Naive B cell (primary cell): ENCODE data around the gene PPM1L. TPM values are rescaled to one million over a fixed set of nuclear protein-coding genes. Genes with fewer than 3 reads are reported as not detected.

Experiments
- ATAC-seq, 2 donors: fragments of 150-1000 bp; cut with Tn5 transposase; 2 replicates each; pipeline ENCODE4 v1.10.0; 2021; ENCODE audit warnings: low read depth in 2 of 2, mild to moderate bottlenecking in 2 of 2, moderate library complexity in 2 of 2
- DNase-seq: peaks from one replicate; pipeline ENCODE4 v3.0.0; 2022
- H3K27ac Mint-ChIP-seq, 6 donors: one replicate each; pipeline ENCODE4 v1.8.0; 2020 to 2022; ENCODE audit warnings: mild to moderate bottlenecking in 6 of 6, mixed read lengths in 6 of 6, moderate library complexity in 5 of 6, inconsistent platforms in 2 of 6
- H3K27me3 Mint-ChIP-seq, 3 donors: one replicate each; pipeline ENCODE4 v1.8.0; 2021 to 2022; ENCODE audit warnings: mixed read lengths in 3 of 3, mild to moderate bottlenecking in 1 of 3
- H3K36me3 Mint-ChIP-seq, 2 donors: one replicate each; pipeline ENCODE4 v1.8.0; 2020 to 2022; ENCODE audit warnings: mixed read lengths in 2 of 2, inconsistent platforms in 1 of 2, mild to moderate bottlenecking in 1 of 2
- H3K4me1 Mint-ChIP-seq, 3 donors: one replicate each; pipeline ENCODE4 v1.8.0; 2020 to 2022; ENCODE audit warnings: mixed read lengths in 3 of 3, inconsistent platforms in 1 of 3, mild to moderate bottlenecking in 1 of 3, moderate library complexity in 1 of 3
- H3K4me3 Mint-ChIP-seq, 8 donors: one replicate each; pipeline ENCODE4 v1.8.0; 2020 to 2022; ENCODE audit warnings: mild to moderate bottlenecking in 8 of 8, mixed read lengths in 8 of 8, moderate library complexity in 8 of 8, inconsistent platforms in 2 of 8
- H3K9me3 Mint-ChIP-seq, 7 donors: one replicate each; pipeline ENCODE4 v1.8.0; 2020 to 2022; ENCODE audit warnings: mixed read lengths in 7 of 7, mild to moderate bottlenecking in 5 of 7, inconsistent platforms in 2 of 7, moderate library complexity in 1 of 7
- polyA plus RNA-seq, 6 donors: library from polyadenylated mRNA; unstranded; fragments of 300-500 nt; fragmentation: Illumina TruSeq; gene quantifications; one replicate each; pipeline ENCODE4 v1.2.3, GENCODE V29; 2021; ENCODE audit warnings: low read depth in 6 of 6

The PPM1L gene
- polyA plus RNA-seq, 6 donors from 2014 or later = 0.49 to 2.4 (median 2.1) TPM; not detected in 1

DNA sequence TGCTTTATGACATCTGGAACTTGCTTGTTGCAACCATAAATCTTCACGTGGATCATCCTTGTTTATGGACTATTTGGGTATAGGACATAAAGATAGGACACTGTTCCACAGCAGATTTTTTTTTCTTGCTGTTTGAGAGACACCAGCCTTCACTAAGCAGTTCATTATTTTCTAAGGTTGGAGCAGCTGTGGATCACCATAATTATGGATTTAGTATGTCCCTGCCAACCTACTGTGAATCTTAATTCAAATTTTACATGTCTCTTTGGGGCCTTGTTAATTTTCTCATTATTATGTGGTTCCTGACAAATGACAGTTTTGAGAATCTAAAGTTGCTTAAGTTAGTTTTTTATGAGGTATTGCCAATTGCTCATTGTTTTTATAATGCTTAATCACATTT is 188.0 kb downstream of the PPM1L start:
- no peak overlapping the region for H3K4me3 Mint-ChIP-seq
- DNase-seq (no peak), ATAC-seq (no peak)
- peaks cover 0 to 3% (median 0%) of the 10 kb centered on the region in 7 donors for H3K9me3 Mint-ChIP-seq
- H3K36me3 Mint-ChIP-seq = no peaks in the 10 kb centered on the region
- H3K27me3 Mint-ChIP-seq = no peaks in the 10 kb centered on the region
- no peaks in the 10 kb centered on the region for H3K4me1 Mint-ChIP-seq
- no peak overlapping the region for H3K27ac Mint-ChIP-seq

DNA sequence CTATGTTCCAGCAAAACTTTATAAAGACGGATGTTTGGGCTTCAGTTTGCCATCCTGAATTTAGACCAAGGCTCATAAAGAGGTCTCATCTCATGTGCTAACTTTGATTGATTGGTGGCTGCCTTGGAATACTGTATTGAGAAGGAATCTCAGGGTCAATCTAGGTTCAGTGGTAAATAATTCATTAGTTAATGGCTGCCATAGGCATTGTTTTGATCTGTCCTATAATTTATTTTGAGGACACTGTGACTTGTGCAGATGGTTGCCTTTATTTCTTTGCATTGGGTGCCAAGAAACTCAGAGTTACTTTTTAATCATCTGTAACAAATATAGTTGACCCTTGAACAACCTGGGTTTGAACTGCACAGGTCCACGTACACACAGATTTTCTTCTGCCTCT is 189.3 kb downstream of the PPM1L start:
- no peak overlapping the region for H3K27ac Mint-ChIP-seq
- DNase-seq (no peak), ATAC-seq (no peak)
- no peaks in the 10 kb centered on the region for H3K4me1 Mint-ChIP-seq
- H3K9me3 Mint-ChIP-seq = no peaks in the 10 kb centered on the region
- no peaks in the 10 kb centered on the region for H3K27me3 Mint-ChIP-seq
- no peaks in the 10 kb centered on the region for H3K36me3 Mint-ChIP-seq
- no peak overlapping the region for H3K4me3 Mint-ChIP-seq

DNA sequence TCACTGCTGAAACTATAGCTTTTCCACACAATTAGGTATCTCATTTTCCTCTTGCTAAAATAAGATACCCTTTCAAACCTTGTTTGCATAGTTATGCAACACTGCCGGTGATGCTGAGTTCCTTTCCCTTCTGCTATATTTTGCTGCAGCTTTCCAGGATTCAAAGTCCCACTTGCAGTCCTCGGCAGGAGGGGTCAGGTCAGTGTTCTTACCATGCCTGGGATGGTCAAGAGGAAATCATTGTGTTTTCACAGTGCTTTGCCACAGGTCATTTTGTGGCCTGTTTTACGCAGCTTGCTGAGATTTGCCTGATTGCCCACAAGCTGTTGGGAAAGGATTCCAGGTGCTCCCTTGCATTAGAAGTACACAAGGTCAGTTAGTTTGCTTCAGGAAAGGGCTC is 192.2 kb downstream of the PPM1L start:
- Mint-ChIP-seq H3K9me3 (no peaks in the 10 kb centered on the region), H3K4me1 (no peaks in the 10 kb centered on the region), H3K27me3 (no peaks in the 10 kb centered on the region), H3K4me3 (no peak overlapping the region), H3K36me3 (no peaks in the 10 kb centered on the region), H3K27ac (peak overlapping the region in 1 of 6 donors; percentile 34)
- no peak for ATAC-seq
- no peak for DNase-seq

DNA sequence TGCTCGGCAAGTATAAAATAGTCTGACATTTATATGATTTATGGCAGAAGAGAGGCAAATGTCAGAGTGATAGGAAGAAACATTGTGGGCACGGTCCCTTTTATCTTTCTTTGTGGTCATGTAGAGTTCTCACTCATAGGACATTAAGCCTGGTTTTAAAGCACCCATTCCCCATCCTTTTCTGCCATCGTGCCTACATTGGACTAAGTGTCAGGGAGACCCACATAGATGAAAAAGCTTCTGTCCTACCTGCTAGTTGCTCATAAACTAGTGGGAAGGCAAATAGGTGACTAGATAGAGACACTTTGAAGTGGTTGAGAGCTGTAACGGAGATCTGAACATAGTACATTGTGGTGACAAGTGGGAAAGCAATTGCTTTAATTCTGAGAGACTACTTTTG is 193.4 kb downstream of the PPM1L start:
- Mint-ChIP-seq H3K4me3 (no peak overlapping the region), H3K9me3 (no peaks in the 10 kb centered on the region), H3K36me3 (no peaks in the 10 kb centered on the region), H3K27ac (no peak overlapping the region), H3K27me3 (no peaks in the 10 kb centered on the region), H3K4me1 (no peaks in the 10 kb centered on the region)
- no peak for DNase-seq
- ATAC-seq = no peak

DNA sequence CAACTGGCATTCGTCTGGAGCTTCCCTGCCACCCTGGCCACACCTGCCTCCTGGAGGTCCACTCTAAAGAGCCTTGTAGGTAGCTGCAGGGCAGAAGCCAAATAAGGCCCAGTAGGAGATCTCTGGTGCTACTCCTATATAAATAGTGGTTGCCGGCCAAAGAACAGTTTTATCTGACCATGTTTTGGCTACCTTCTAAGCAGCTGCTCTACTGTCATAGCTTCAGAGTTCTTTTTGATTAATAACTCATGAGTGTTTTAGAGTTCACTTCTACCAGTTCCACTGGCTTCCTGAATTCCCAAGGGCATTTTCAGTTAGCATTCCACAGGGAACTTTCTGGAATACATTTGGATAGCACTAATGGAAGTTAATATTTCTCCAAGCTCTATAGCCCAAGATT is 194.5 kb downstream of the PPM1L start:
- ATAC-seq (no peak), DNase-seq (no peak)
- Mint-ChIP-seq H3K36me3 (no peaks in the 10 kb centered on the region), H3K9me3 (no peaks in the 10 kb centered on the region), H3K27ac (no peak overlapping the region), H3K4me1 (no peaks in the 10 kb centered on the region), H3K27me3 (no peaks in the 10 kb centered on the region), H3K4me3 (no peak overlapping the region)

DNA sequence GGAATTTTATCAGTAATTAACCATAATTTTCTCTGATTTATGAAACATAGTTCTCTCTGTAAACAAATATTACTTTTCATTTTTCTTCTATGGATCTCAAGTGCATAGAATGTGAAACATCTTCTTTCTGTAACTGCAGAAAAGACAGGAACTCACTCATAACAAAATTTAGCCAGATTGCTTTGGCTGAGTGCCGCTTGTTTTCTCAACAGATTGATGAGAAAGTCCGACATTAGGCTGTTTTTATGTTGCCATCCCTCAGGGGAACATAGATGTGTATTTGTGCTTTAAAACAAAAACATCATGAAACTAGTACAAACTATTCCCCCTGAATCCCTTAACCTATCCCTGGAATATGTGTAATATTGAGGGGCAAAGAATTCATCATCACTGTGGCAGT is 194.9 kb downstream of the PPM1L start:
- Mint-ChIP-seq H3K9me3 (no peaks in the 10 kb centered on the region), H3K36me3 (no peaks in the 10 kb centered on the region), H3K4me3 (no peak overlapping the region), H3K4me1 (no peaks in the 10 kb centered on the region), H3K27me3 (no peaks in the 10 kb centered on the region), H3K27ac (no peak overlapping the region)
- DNase-seq (no peak), ATAC-seq (no peak)

DNA sequence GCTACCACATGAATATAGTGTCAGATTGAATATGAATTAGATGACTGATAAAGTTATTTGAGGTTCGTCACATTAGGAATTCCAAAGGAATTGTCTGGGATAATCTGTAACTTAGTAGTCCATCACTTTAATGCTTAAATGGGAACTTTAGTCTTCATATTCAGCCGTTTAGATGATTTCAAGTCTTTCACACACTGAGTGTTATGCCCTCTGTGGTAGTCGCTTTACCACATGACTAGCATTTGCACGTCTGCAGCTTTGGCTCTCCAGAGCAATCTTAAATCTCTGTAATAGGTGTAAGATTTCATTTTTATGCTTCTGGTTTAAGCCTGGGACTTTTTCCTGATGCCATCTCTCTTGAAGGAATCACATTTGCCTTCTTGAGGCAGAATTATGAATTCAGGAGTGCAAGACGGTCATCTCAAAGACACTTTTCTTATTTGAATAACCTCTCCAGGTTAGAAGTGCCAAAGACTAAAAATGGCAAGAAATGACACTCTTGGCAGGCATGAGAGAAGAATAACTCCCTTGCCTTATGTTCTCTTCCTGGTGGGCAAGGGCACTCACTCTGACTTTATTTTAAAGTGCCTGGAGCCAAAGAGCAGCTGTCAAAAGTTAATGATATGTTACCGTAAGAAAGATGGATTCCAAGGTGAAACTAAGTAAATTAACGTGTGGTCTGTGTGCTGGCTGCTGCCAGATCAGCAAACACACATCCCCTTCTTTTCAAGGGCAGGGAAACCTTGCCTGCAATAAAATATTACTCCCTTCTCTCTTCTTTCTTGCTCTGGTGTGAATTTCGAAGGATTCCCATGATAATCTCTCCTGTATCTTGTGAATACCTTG is 195.8 kb downstream of the PPM1L start:
- H3K27ac Mint-ChIP-seq = peak overlapping the region in 1 of 6 donors; percentile 23
- H3K36me3 Mint-ChIP-seq = no peaks in the 10 kb centered on the region
- H3K4me1 Mint-ChIP-seq = no peaks in the 10 kb centered on the region
- H3K27me3 Mint-ChIP-seq = no peaks in the 10 kb centered on the region
- H3K9me3 Mint-ChIP-seq = no peaks in the 10 kb centered on the region
- H3K4me3 Mint-ChIP-seq = no peak overlapping the region
- DNase-seq = no peak
- no peak for ATAC-seq

DNA sequence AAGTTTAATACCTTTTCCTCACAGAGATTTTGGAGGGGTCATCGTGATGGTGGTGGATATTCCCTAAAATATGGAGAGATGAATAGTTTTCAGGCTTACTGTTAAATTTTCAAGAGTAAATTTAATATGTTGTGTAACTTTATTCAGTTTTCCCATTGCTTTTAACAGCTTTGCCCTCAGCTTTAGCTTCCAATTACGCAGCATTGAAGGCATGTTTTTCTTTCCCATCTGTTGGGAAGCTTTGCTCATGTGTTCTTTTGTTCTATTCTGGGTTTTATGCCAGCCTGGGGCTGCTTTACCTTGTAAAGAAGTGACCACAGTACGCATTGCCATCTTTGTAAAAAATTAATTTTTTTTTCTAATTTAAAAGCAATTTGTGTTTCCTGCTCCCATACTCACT is 197.7 kb downstream of the PPM1L start:
- no peaks in the 10 kb centered on the region for H3K36me3 Mint-ChIP-seq
- ATAC-seq (no peak), DNase-seq (no peak)
- H3K4me3 Mint-ChIP-seq = no peak overlapping the region
- no peaks in the 10 kb centered on the region for H3K9me3 Mint-ChIP-seq
- no peak overlapping the region for H3K27ac Mint-ChIP-seq
- no peaks in the 10 kb centered on the region for H3K27me3 Mint-ChIP-seq
- no peaks in the 10 kb centered on the region for H3K4me1 Mint-ChIP-seq

DNA sequence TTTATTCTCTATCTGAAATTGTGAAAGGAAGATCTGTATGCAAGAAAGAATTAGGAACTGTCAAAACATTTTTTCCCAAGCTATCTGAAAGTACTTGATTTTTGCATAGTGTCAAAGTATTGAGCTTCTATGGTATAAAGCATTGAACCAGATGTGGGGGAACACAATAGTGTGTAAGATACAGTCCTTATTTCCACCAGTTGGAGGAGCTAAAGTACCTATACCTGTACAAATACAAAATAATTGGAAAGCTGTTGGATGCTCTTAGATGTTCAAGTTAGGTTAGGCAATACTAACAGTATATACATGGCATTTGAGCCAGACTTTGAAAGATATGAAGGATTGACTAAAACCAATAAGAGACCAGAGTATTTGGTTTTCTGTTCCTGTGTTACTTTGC is 200.8 kb downstream of the PPM1L start:
- Mint-ChIP-seq H3K4me1 (no peaks in the 10 kb centered on the region), H3K27ac (no peak overlapping the region), H3K36me3 (no peaks in the 10 kb centered on the region), H3K9me3 (no peaks in the 10 kb centered on the region), H3K27me3 (no peaks in the 10 kb centered on the region), H3K4me3 (no peak overlapping the region)
- no peak for ATAC-seq
- no peak for DNase-seq

DNA sequence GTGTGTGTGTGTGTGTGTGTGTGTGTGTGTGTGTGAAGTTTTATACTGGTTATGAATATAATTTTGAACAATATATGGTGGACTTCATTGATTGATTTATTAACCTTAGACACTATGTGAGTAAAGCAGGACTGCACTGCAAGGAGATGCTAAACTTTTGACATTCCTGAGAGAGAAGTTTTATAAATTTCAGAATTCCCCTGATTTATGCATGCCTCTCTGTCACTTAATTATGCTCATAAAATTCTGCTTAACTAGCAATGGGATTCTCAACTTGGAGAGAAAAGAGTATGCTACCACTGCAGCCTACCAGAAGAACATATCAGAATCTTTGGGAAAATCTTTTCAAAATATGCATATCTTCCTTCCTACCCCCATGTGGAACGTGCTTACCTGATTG is 204.5 kb downstream of the PPM1L start:
- DNase-seq = no peak
- H3K9me3 Mint-ChIP-seq = peaks cover 0 to 4% (median 0%) of the 10 kb centered on the region in 7 donors
- no peaks in the 10 kb centered on the region for H3K36me3 Mint-ChIP-seq
- H3K4me1 Mint-ChIP-seq = no peaks in the 10 kb centered on the region
- peak overlapping the region in 1 of 6 donors; percentile 1 for H3K27ac Mint-ChIP-seq
- no peaks in the 10 kb centered on the region for H3K27me3 Mint-ChIP-seq
- no peak overlapping the region for H3K4me3 Mint-ChIP-seq
- ATAC-seq = no peak

DNA sequence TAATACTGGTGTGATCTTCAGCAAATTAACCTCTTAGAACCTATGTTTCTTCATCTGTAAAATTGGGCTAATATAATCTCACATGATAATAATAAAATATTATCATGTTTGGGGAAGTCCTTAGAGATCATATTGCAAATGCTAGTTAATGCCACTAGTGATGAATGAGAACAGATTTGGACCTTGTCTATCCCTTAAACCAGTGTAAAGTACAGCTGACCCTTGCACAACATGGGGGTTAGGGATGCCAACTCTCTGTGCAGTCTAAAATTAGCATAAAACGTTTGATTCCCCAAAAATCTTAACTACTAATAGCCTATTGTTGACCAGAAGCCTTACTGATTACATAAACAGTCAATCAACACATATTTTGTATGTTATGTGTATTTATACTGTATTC is 207.9 kb downstream of the PPM1L start:
- no peaks in the 10 kb centered on the region for H3K27me3 Mint-ChIP-seq
- H3K27ac Mint-ChIP-seq = no peak overlapping the region
- H3K4me3 Mint-ChIP-seq = no peak overlapping the region
- DNase-seq (no peak), ATAC-seq (no peak)
- H3K9me3 Mint-ChIP-seq = peaks cover 0 to 9% (median 4%) of the 10 kb centered on the region in 7 donors
- H3K36me3 Mint-ChIP-seq = peaks cover 0 to 8% of the 10 kb centered on the region in 2 donors
- no peaks in the 10 kb centered on the region for H3K4me1 Mint-ChIP-seq

DNA sequence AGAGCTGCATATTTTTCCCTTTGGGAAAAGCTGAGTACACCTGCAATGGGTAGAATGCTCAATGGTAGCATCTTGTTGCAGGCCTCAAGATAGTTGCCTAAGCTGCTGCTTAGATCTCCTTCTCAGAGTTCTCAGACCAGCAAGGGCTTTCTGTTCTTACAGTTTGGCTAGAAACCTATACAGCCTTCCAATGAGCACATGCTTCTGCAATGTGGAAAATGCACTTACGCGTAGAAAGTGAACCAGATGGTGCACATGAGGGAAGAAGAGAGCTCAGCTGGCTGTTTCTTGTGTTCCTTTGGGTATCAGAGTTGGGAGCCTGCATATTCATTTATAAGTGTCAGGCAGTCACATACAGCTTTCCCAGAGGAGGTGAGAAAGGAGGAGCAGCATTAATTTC is 212.7 kb downstream of the PPM1L start:
- no peak for ATAC-seq
- Mint-ChIP-seq H3K27ac (no peak overlapping the region), H3K36me3 (peaks cover 0 to 8% of the 10 kb centered on the region in 2 donors), H3K4me1 (peaks cover 0 to 12% (median 6%) of the 10 kb centered on the region in 3 donors), H3K4me3 (no peak overlapping the region), H3K9me3 (peaks cover 0 to 10% (median 4%) of the 10 kb centered on the region in 7 donors), H3K27me3 (no peaks in the 10 kb centered on the region)
- no peak for DNase-seq

DNA sequence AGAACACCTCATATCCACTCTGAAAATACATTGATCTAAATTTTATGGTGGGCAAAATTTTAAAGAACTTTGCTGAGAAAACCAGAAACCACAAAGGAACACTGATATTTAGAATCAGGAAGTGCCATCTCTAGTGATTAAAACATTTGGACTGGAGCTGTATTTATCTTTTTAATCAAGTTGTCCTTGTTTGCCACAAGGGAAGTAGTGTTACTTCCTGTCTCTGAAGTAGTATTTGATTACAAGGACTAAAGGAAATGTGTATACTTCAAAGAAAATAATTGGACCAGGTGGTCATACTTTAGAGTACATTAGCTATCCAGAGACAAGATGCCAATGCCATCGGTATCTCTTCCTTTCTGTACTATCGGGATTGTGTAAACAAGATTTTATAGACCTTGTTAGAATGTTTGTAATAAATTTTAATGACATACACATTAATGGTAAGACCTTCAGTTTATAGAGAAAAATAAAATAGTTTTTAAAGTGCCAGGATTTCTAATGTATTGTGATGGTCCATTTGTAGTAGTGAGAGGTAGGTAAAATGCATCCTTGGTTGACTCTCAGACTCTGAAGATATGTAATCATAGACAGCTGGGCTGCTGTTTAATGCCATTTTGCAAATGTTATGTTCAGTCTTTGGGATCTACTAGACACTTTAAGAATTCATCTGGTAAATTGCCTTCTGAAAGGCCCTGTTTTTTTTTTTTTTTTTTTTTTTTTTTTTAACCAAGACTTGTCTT is 217.2 kb downstream of the PPM1L start:
- ATAC-seq (no peak), DNase-seq (no peak)
- H3K4me3 Mint-ChIP-seq = peak overlapping the region in 2 of 8 donors; percentile 44 to 47

DNA sequence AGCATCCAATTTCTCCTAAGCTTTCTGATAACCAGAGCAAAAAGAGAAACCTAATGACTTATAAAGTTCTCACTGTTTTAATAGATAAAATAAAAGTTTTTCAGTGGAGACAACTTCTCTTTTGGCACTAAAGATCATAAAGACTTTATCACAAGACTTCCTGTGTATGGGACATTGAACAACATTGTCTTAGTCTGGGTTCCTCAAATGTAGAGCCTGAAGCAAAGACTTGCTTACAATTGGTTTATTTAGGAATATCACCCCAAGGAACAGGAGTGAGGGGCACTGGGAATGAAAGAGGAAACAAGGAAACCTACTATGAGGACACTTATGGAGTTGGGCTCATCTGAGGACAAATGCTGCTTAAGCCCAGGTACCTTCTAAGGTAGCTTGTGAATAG is 221.7 kb downstream of the PPM1L start:
- Mint-ChIP-seq H3K27me3 (no peaks in the 10 kb centered on the region), H3K4me1 (peaks cover 29 to 37% (median 35%) of the 10 kb centered on the region in 3 donors), H3K27ac (no peak overlapping the region), H3K4me3 (peak overlapping the region in 2 of 8 donors; percentile 31 to 37), H3K9me3 (peaks cover 0 to 9% (median 3%) of the 10 kb centered on the region in 7 donors), H3K36me3 (no peaks in the 10 kb centered on the region)
- ATAC-seq (no peak), DNase-seq (no peak)

More for the DNA sequence above, 217.2 kb downstream of the PPM1L start:
- peaks cover 5 to 17% (median 6%) of the 10 kb centered on the region in 3 donors for H3K4me1 Mint-ChIP-seq
- no peaks in the 10 kb centered on the region for H3K36me3 Mint-ChIP-seq
- no peaks in the 10 kb centered on the region for H3K27me3 Mint-ChIP-seq
- peak overlapping the region in 1 of 6 donors; percentile 39 for H3K27ac Mint-ChIP-seq
- H3K9me3 Mint-ChIP-seq = peaks cover 0 to 10% (median 0%) of the 10 kb centered on the region in 7 donors
